WERI-Rb-1 (cell line): ENCODE measurements around the gene KCNT1.

Experiments used
- DNase-seq: peaks from one replicate; pipeline ENCODE4 v3.0.0-alpha.2; 2020
- H3K27ac ChIP-seq: fragments of 250-450 bp; sonication (Bioruptor Pico); 2 replicates; pipeline ENCODE4 v1.5.1; 2020; ENCODE audit warnings: mild to moderate bottlenecking, moderate library complexity
- H3K27me3 ChIP-seq: fragments of 250-450 bp; sonication (Bioruptor Pico); 2 replicates; pipeline ENCODE4 v1.5.1; 2021; ENCODE audit warnings: mild to moderate bottlenecking, low read depth, moderate library complexity; ENCODE audit not compliant: insufficient read depth, severe bottlenecking
- H3K36me3 ChIP-seq: fragments of 250-450 bp; sonication (Bioruptor Pico); 2 replicates; pipeline ENCODE4 v1.5.1; 2020; ENCODE audit warnings: mild to moderate bottlenecking, moderate library complexity
- H3K4me3 ChIP-seq: 2 replicates; pipeline ENCODE4 v1.5.1; 2011; ENCODE audit warnings: low read depth, mild to moderate bottlenecking, control low read depth, low read length
- H3K9me3 ChIP-seq: fragments of 250-450 bp; sonication (Bioruptor Pico); 2 replicates; pipeline ENCODE4 v1.5.1; 2021; ENCODE audit warnings: mild to moderate bottlenecking, moderate library complexity; ENCODE audit not compliant: severe bottlenecking
- CTCF ChIP-seq: IDR thresholded peaks from 2 replicates; pipeline ENCODE4 v1.5.1; 2011; ENCODE audit warnings: low read depth, mild to moderate bottlenecking, control low read depth, inconsistent platforms, low read length

The KCNT1 gene

GRCh38 chr9:135815413-135815812 lies 113.4 kb downstream of the KCNT1 start:
- H3K9me3 ChIP-seq = no peaks in the 10 kb centered on the region
- peaks cover 98% of the 10 kb centered on the region for H3K36me3 ChIP-seq
- H3K27ac ChIP-seq = no peak overlapping the region
- no peak for DNase-seq
- no peak for TF ChIP-seq CTCF
- no peaks in the 10 kb centered on the region for H3K27me3 ChIP-seq
- no peak overlapping the region for H3K4me3 ChIP-seq

GRCh38 chr9:135815830-135816650 lies 114.1 kb downstream of the KCNT1 start:
- DNase-seq = no peak
- H3K36me3 ChIP-seq = peaks cover 98% of the 10 kb centered on the region
- no peak overlapping the region for H3K27ac ChIP-seq
- no peak for TF ChIP-seq CTCF
- H3K4me3 ChIP-seq = no peak overlapping the region
- no peaks in the 10 kb centered on the region for H3K9me3 ChIP-seq
- H3K27me3 ChIP-seq = no peaks in the 10 kb centered on the region

DNA sequence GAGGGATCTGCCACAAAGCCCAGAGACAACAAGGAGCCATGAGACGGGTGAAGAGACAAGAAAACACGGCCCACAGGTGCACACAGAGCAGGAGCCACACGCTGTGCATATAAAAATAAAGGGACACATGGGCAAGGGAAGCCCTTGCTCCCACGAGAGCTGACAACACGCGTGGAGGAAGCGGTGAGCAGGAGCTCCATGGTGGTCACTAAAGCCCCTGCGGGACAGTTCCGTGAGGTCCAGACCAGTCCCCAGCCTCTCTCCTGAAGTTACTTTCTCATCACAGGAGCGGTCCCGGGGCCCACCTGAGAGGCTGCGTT lies 114.6 kb downstream of the KCNT1 start:
- H3K4me3 ChIP-seq = no peak overlapping the region
- no peak for DNase-seq
- H3K36me3 ChIP-seq = peaks cover 98% of the 10 kb centered on the region
- no peak for TF ChIP-seq CTCF
- H3K9me3 ChIP-seq = no peaks in the 10 kb centered on the region
- no peaks in the 10 kb centered on the region for H3K27me3 ChIP-seq
- no peak overlapping the region for H3K27ac ChIP-seq

DNA sequence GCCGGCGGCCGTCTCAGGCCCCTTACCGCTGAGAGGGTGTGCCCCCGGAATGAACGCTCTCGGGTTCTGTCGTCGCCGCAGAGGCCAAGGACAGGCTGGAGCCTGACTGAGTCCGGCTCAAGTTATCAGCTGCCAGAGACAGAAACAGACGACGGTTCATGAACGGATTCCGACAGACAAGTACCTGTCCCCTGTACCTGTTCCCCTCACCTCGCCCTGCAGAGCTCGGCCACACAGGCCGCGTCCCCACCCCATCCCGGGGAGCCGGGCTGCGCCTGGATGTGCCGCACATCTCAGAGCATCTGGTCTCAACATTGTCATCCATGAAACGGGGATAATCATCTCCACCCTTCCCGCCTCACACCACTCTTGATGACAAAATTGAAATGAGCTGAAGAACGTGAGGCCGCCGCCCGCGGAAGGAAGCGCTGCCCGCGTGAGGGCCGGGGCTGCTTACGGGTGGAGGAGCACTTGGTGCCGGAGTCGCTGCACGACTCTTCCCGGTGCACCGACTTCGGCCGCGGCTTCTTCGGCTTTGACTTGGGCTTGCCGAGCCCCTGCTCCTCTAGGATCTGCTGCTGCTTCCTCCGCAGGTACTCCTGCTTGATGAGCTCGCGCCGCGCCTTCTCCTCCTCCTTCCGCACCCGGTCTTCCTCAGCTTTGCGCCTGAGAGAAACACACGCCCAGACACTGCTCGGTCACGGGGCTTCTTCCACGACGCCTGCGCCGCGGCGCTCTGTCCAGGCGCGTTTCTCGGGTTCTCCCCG lies 116.1 kb downstream of the KCNT1 start:
- no peaks in the 10 kb centered on the region for H3K27me3 ChIP-seq
- H3K4me3 ChIP-seq = no peak overlapping the region
- no peak overlapping the region for H3K27ac ChIP-seq
- H3K9me3 ChIP-seq = no peaks in the 10 kb centered on the region
- peaks cover 98% of the 10 kb centered on the region for H3K36me3 ChIP-seq
- DNase-seq = no peak
- TF ChIP-seq CTCF = no peak

DNA sequence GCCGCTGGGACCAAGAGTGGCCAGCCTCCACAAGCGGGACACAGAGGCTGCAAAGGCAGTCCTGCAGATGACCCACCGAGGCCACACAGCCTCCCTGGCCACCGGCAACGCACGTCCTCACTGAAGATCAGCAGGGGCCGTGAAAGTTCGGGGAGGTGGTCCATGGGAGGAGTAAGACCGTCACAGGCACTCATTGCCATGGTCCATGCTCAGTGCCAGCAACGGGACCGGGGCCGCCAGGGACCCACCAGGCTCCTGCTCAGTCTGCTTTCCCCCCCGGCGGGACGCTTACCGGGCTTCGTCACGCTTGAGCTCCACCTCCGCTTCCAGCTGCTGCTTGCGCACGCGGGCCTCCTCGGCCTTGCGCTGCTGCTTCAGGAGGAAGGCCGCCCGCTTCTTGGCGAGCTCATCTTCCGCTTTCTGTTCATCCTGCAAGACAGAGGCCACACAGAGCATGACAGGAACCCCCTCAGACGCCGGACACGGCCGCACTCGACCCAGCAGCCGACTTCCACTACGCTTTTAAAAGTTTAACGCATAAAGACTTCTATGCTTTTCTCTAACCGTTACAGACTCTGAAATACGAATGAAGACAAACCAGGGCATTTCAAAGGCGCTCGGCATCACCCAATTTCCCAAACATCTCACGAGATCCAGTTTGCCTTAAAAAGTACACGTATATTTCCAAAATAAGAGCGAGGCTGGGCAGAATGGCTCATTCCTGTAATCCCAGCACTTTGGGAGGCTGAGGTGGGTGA lies 116.9 kb downstream of the KCNT1 start:
- Histone ChIP-seq H3K4me3 (no peak overlapping the region), H3K9me3 (no peaks in the 10 kb centered on the region), H3K27ac (no peak overlapping the region), H3K27me3 (no peaks in the 10 kb centered on the region), H3K36me3 (peaks cover 100% of the 10 kb centered on the region)
- DNase-seq = no peak
- no peak for TF ChIP-seq CTCF
